RWPE1 (cell line): Measurements from ENCODE around the gene TRMT61A.

Source experiments
- CTCF ChIA-PET: fragments of 350-600 bp; sonication (Branson Sonifier 250); formaldehyde crosslinking; extraction: SDS; loops from one replicate; lab custom pipeline; 2021; lab: Yijun Ruan, JAX
- POLR2A ChIA-PET: fragments of 400-600 bp; formaldehyde crosslinking; extraction: SDS; loops from one replicate; lab custom pipeline; 2020; ENCODE audit warnings: antibody characterized with exemption; ENCODE audit not compliant: low non-redundant PET; lab: Yijun Ruan, JAX
- DNase-seq: peaks from one replicate; pipeline ENCODE4 v3.0.0; 2012; ENCODE audit warnings: low spot score
- H3K27ac ChIP-seq: fragments of 450-650 bp; 2 replicates; pipeline ENCODE4 v1.5.1; 2017
- CTCF ChIP-seq: fragments of 450-650 bp; conservative IDR thresholded peaks from 2 replicates; pipeline ENCODE4 v1.5.1; 2017; ENCODE audit warnings: low read depth, mild to moderate bottlenecking

TRMT61A gene

GRCh38 chr14:103518422-103519042 lies 10.5 kb upstream of the TRMT61A start:
- POLR2A ChIA-PET, result interaction anchor here (0.6 kb wide), 1 partner anchor 161 kb away, joined by 3 read pairs; no protein-coding TSS in a partner anchor
- peak; percentile 81 for DNase-seq
- TF ChIP-seq CTCF, result peak; percentile 90
- CTCF ChIA-PET, result interaction anchor here (0.5 to 6.2 kb wide), 21 partner anchors 8 to 1508 kb away, joined by 3 to 57 read pairs (median 5); partner anchors contain the start of gene TRMT61A
- peak overlapping the region; percentile 100 for H3K27ac ChIP-seq

- no peak for TF ChIP-seq CTCF
- peak overlapping the region; percentile 100 for H3K27ac ChIP-seq
- peak; percentile 59 for DNase-seq
- CTCF ChIA-PET, result interaction anchor here (0.6 to 6.2 kb wide), 19 partner anchors 8 to 1557 kb away, joined by 3 to 57 read pairs (median 4); partner anchors contain the start of gene TRMT61A
- POLR2A ChIA-PET, result interaction anchor here (0.6 kb wide), 1 partner anchor 162 kb away, joined by 3 read pairs; no protein-coding TSS in a partner anchor
Measured at GRCh38 chr14:103519043-103519836, 9.8 kb upstream of the TRMT61A start.

- no peak for TF ChIP-seq CTCF
- H3K27ac ChIP-seq, result peak overlapping the region; percentile 100
- ChIA-PET CTCF (interaction anchor here (0.7 to 6.2 kb wide), 4 partner anchors 9 to 1558 kb away, joined by 3 to 57 read pairs (median 10); partner anchors contain the start of gene TRMT61A), POLR2A (no interaction called here)
- no peak for DNase-seq
Measured at GRCh38 chr14:103519837-103520212, 9.2 kb upstream of the TRMT61A start.

- no peak for DNase-seq
- TF ChIP-seq CTCF, result no peak
- CTCF ChIA-PET, result interaction anchor here (0.6 to 6.2 kb wide), 5 partner anchors 14 to 125 kb away, joined by 3 to 57 read pairs (median 5); no protein-coding TSS in a partner anchor
- H3K27ac ChIP-seq, result peak overlapping the region; percentile 100
- POLR2A ChIA-PET, result no interaction called here
Measured at GRCh38 chr14:103520269-103520656, 8.7 kb upstream of the TRMT61A start.

- peak; percentile 64 for DNase-seq
- TF ChIP-seq CTCF, result peak; percentile 74
- CTCF ChIA-PET, result interaction anchor here (0.6 to 6.2 kb wide), 6 partner anchors 10 to 124 kb away, joined by 3 to 57 read pairs (median 4); no protein-coding TSS in a partner anchor
- H3K27ac ChIP-seq, result peak overlapping the region; percentile 100
- POLR2A ChIA-PET, result interaction anchor here (0.6 to 2.0 kb wide), 2 partner anchors 19 to 22 kb away, joined by 3 to 4 read pairs; no protein-coding TSS in a partner anchor
Measured at GRCh38 chr14:103520657-103521437, 8.1 kb upstream of the TRMT61A start.
